SW480 (cell line): ENCODE results near the gene NAP1L1.
A peak's percentile ranks its signal among the peaks of the same experiment; 100 is the strongest.

Experiments
- DNase-seq: peaks from one replicate; pipeline ENCODE4 v3.0.0-alpha.2; 2016; ENCODE audit warnings: low spot score

Gene NAP1L1

GRCh38 chr12:76083904-76084862 lies at the start of gene NAP1L1:
TSS of gene NAP1L1 (minus strand) at chr12:76084685. CDS start at chr12:76074219, 10,466 bp downstream.
- peak; percentile 99 for DNase-seq

- DNase-seq = no peak
Observed at GRCh38 chr12:76127588-76127987, 43.1 kb upstream of the NAP1L1 start.

- DNase-seq = no peak
Observed at GRCh38 chr12:76124456-76124855, 40.0 kb upstream of the NAP1L1 start.

- no peak for DNase-seq
Observed at GRCh38 chr12:76123259-76124212, 39.1 kb upstream of the NAP1L1 start.

GRCh38 chr12:76119887-76120286 lies 35.4 kb upstream of the NAP1L1 start:
- no peak for DNase-seq

- DNase-seq = no peak
Observed at GRCh38 chr12:76117751-76118150, 33.3 kb upstream of the NAP1L1 start.

GRCh38 chr12:76117067-76117691 lies 32.7 kb upstream of the NAP1L1 start:
- DNase-seq = no peak

- no peak for DNase-seq
Observed at GRCh38 chr12:76113800-76114757, 29.6 kb upstream of the NAP1L1 start.

- no peak for DNase-seq
Observed at GRCh38 chr12:76111209-76111749, 26.8 kb upstream of the NAP1L1 start.

GRCh38 chr12:76109879-76110278 lies 25.4 kb upstream of the NAP1L1 start:
- DNase-seq = no peak

GRCh38 chr12:76108356-76108755 lies 23.9 kb upstream of the NAP1L1 start:
- DNase-seq = no peak

GRCh38 chr12:76106631-76107030 lies 22.1 kb upstream of the NAP1L1 start:
- no peak for DNase-seq

- no peak for DNase-seq
Observed at GRCh38 chr12:76103958-76104357, 19.5 kb upstream of the NAP1L1 start.

- no peak for DNase-seq
Observed at GRCh38 chr12:76101739-76102385, 17.4 kb upstream of the NAP1L1 start.

- no peak for DNase-seq
Observed at GRCh38 chr12:76096079-76096646, 11.7 kb upstream of the NAP1L1 start.

GRCh38 chr12:76094754-76095153 lies 10.3 kb upstream of the NAP1L1 start:
- DNase-seq = no peak

- DNase-seq = no peak
Observed at GRCh38 chr12:76091246-76091754, 6.8 kb upstream of the NAP1L1 start.

GRCh38 chr12:76085520-76085868 lies 1.0 kb upstream of the NAP1L1 start:
- no peak for DNase-seq

- no peak for DNase-seq
Observed at GRCh38 chr12:76084863-76085519, 506 bp upstream of the NAP1L1 start.
